MM.1S (cell line): ENCODE data around the gene SLC37A2.

Experiments used
- EZH2 ChIP-seq: fragments of 300-600 bp; sonication (generic); optimal IDR thresholded peaks from 2 replicates; pipeline ENCODE3; 2017; ENCODE audit warnings: low read depth, mild to moderate bottlenecking, antibody characterized with exemption, low read length, mixed read lengths
- TF ChIP-seq, protein P1 (sequence below): fragments of 300-600 bp; sonication (generic); IDR thresholded peaks from 2 replicates; pipeline ENCODE4 v1.5.1; 2016; ENCODE audit warnings: antibody characterized with exemption, low read length, mixed read lengths

DNA sequence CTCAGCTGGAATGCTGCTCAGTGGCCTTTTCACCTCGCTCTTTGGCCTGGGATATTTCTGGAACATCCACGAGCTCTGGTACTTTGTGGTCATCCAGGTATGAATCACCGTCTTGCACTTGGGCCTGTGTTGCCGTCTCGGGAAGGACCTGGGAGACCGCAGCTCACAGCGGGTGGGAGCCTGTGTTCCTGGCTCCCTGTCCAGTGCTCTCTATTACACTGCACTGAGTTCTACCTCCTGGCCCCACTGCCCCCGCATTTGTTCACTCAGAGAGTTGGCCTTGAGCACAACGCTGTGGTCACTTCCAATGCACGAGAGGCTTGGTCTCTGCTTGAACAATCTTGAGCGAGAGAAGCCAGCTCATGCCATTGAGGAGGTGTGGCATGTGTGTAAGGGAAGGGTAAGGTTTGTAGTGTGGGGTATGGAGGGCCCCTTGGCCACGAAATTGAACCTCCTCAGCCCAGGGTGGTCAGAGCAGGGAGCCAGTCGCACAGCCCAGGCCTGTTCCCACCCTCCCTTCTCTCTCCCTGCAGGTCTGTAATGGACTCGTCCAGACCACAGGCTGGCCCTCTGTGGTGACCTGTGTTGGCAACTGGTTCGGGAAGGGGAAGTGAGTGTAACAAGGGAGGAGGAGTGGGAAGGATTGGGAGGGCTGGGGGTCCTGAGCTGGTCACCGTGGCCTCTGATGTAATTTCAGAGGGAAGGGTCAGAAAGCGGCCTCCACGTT lies 16.2 kb downstream of the SLC37A2 start:
- no peak for TF ChIP-seq EZH2
- TF ChIP-seq, protein P1, sequence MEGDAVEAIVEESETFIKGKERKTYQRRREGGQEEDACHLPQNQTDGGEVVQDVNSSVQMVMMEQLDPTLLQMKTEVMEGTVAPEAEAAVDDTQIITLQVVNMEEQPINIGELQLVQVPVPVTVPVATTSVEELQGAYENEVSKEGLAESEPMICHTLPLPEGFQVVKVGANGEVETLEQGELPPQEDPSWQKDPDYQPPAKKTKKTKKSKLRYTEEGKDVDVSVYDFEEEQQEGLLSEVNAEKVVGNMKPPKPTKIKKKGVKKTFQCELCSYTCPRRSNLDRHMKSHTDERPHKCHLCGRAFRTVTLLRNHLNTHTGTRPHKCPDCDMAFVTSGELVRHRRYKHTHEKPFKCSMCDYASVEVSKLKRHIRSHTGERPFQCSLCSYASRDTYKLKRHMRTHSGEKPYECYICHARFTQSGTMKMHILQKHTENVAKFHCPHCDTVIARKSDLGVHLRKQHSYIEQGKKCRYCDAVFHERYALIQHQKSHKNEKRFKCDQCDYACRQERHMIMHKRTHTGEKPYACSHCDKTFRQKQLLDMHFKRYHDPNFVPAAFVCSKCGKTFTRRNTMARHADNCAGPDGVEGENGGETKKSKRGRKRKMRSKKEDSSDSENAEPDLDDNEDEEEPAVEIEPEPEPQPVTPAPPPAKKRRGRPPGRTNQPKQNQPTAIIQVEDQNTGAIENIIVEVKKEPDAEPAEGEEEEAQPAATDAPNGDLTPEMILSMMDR, result no peak
